Astrocyte of the spinal cord (primary cell): ENCODE data around the gene CTAGE1.
A peak's percentile ranks its signal among the peaks of the same experiment; 100 is the strongest.
"Not testable (repeated sequence)": the region's sequence is repeated elsewhere in the genome, so short reads cannot be mapped to it uniquely, and the experiment has no call there.

Source experiments
- DNase-seq: peaks from one replicate; pipeline ENCODE4 v3.0.0; 2011; ENCODE audit warnings: low read depth, low spot score
- H3K4me3 ChIP-seq: 2 replicates; pipeline ENCODE4 v1.5.1; 2011; ENCODE audit warnings: low read depth, mild to moderate bottlenecking, low read length, moderate library complexity
- CTCF ChIP-seq: IDR thresholded peaks from 2 replicates; pipeline ENCODE4 v1.5.1; 2012; ENCODE audit warnings: low read depth, mild to moderate bottlenecking, low read length, inconsistent platforms
- in situ Hi-C: cut with HindIII; loops from 2 replicates; pipeline ENCODE4 v1.10.0; 2017; ENCODE audit warnings: low sequenced_read_pairs

CTAGE1 gene

GRCh38 chr18:22394428-22394827, 23.3 kb downstream of the CTAGE1 start:
- in situ Hi-C loops = no loop called here

GRCh38 chr18:22393164-22393563, 24.6 kb downstream of the CTAGE1 start:
- DNase-seq, H3K4me3 ChIP-seq, in situ Hi-C loops: not testable (repeated sequence)

More at GRCh38 chr18:22394428-22394827, 23.3 kb downstream of the CTAGE1 start:
- no peak for DNase-seq
- no peak for TF ChIP-seq CTCF
- H3K4me3 ChIP-seq = no peak overlapping the region

- no peak overlapping the region for H3K4me3 ChIP-seq
- peak; percentile 93 for DNase-seq
- in situ Hi-C loops = no loop called here
- TF ChIP-seq CTCF = no peak
Measured at GRCh38 chr18:22391407-22392345, 26.0 kb downstream of the CTAGE1 start.

- TF ChIP-seq CTCF = no peak
- in situ Hi-C loops = no loop called here
Measured at GRCh38 chr18:22387787-22388186, 29.9 kb downstream of the CTAGE1 start.

GRCh38 chr18:22387364-22387763, 30.4 kb downstream of the CTAGE1 start:
- no peak for DNase-seq
- in situ Hi-C loops = no loop called here
- TF ChIP-seq CTCF = no peak
- no peak overlapping the region for H3K4me3 ChIP-seq

More at GRCh38 chr18:22387787-22388186, 29.9 kb downstream of the CTAGE1 start:
- DNase-seq = no peak
- H3K4me3 ChIP-seq = no peak overlapping the region

GRCh38 chr18:22385718-22386117, 32.0 kb downstream of the CTAGE1 start:
- peak; percentile 57 for DNase-seq
- H3K4me3 ChIP-seq = no peak overlapping the region
- no peak for TF ChIP-seq CTCF
- in situ Hi-C loops = no loop called here

- TF ChIP-seq CTCF = peak; percentile 51
- DNase-seq = peak; percentile 11
- H3K4me3 ChIP-seq = no peak overlapping the region
- in situ Hi-C loops = no loop called here
Measured at GRCh38 chr18:22378672-22379282, 38.9 kb downstream of the CTAGE1 start.
